HepG2 (cell line): ENCODE measurements around the gene APCDD1L.

ENCODE experiments used
- DZIP1 ChIP-seq: sonication (generic); formaldehyde crosslinking; IDR thresholded peaks from 2 replicates; pipeline ENCODE4 v1.5.0; 2020; ENCODE audit warnings: mild to moderate bottlenecking, missing genetic modification reagents
- EED ChIP-seq: sonication (generic); formaldehyde crosslinking; IDR thresholded peaks from 2 replicates; pipeline ENCODE4 v1.5.0; 2020; ENCODE audit warnings: mild to moderate bottlenecking, missing genetic modification reagents
- ERF ChIP-seq: IDR thresholded peaks from 2 replicates; pipeline ENCODE4 v1.6.1; 2018; ENCODE audit warnings: missing biosample characterization, missing genetic modification reagents
- HNRNPL ChIP-seq: fragments of 200-400 bp; formaldehyde crosslinking; IDR thresholded peaks from 2 replicates; pipeline ENCODE4 v1.6.1; 2017; ENCODE audit warnings: mild to moderate bottlenecking, low read depth, low read length
- MTA3 ChIP-seq: sonication (generic); formaldehyde crosslinking; IDR thresholded peaks from 2 replicates; pipeline ENCODE4 v1.4.0; 2020; ENCODE audit warnings: missing genetic modification reagents
- NFIC ChIP-seq: IDR thresholded peaks from 2 replicates; pipeline ENCODE4 v1.6.1; 2012; ENCODE audit warnings: mild to moderate bottlenecking, low read length, inconsistent platforms
- PATZ1 ChIP-seq: sonication (generic); formaldehyde crosslinking; IDR thresholded peaks from 2 replicates; pipeline ENCODE4 v1.4.0; 2020; ENCODE audit warnings: missing genetic modification reagents
- RELA ChIP-seq: sonication (generic); formaldehyde crosslinking; IDR thresholded peaks from 2 replicates; pipeline ENCODE4 v1.4.0; 2020; ENCODE audit warnings: missing genetic modification reagents
- TFDP1 ChIP-seq: IDR thresholded peaks from 2 replicates; pipeline ENCODE4 v1.6.1; 2016; ENCODE audit warnings: missing compliant biosample characterization, missing genetic modification reagents, borderline replicate concordance
- TFE3 ChIP-seq: IDR thresholded peaks from 2 replicates; pipeline ENCODE4 v1.6.1; 2016
- ZNF317 ChIP-seq: sonication (generic); formaldehyde crosslinking; IDR thresholded peaks from 2 replicates; pipeline ENCODE4 v1.5.0; 2020; ENCODE audit warnings: mild to moderate bottlenecking, missing genetic modification reagents
- ZNF407 ChIP-seq: sonication (generic); formaldehyde crosslinking; IDR thresholded peaks from one replicate; pipeline ENCODE4 v1.5.1; 2020; ENCODE audit warnings: mild to moderate bottlenecking, missing genetic modification reagents; ENCODE audit errors: not compliant biosample characterization

GRCh38 chr20:58552366-58552934 is 37.3 kb upstream of the APCDD1L start:
- TF ChIP-seq NFIC: no peak
- no peak for TF ChIP-seq TFDP1
- TF ChIP-seq DZIP1 (CRISPR knock-in tag): no peak
- no peak for TF ChIP-seq ERF (CRISPR knock-in tag)
- no peak for TF ChIP-seq PATZ1 (CRISPR knock-in tag)
- TF ChIP-seq ZNF317 (CRISPR knock-in tag): no peak
- no peak for TF ChIP-seq TFE3 (CRISPR knock-in tag)
- TF ChIP-seq HNRNPL: no peak
- TF ChIP-seq RELA (CRISPR knock-in tag): no peak
- no peak for TF ChIP-seq ZNF407
- no peak for TF ChIP-seq EED (CRISPR knock-in tag)
- no peak for TF ChIP-seq MTA3 (CRISPR knock-in tag)
